Central memory CD8-positive, alpha-beta T cell (primary cell): ENCODE measurements around the gene CLCN6.

Experiments used
- ATAC-seq: fragments of 150-1000 bp; cut with Tn5 transposase; replicated peaks from 2 replicates; pipeline ENCODE4 v1.10.0; 2022; ENCODE audit warnings: mild to moderate bottlenecking, moderate FRiP score, moderate number of reproducible peaks; ENCODE audit not compliant: poor library complexity, severe bottlenecking; ENCODE audit errors: extremely low read depth
- DNase-seq, 2 donors: peaks; one replicate each; pipeline ENCODE4 v3.0.0; 2021; ENCODE audit warnings: low spot score in 2 of 2
- H3K27ac Mint-ChIP-seq: one replicate; pipeline ENCODE4 v1.8.0; 2022; ENCODE audit warnings: low read depth, mild to moderate bottlenecking, moderate library complexity, mixed read lengths
- H3K27me3 Mint-ChIP-seq: one replicate; pipeline ENCODE4 v1.8.0; 2022; ENCODE audit warnings: mixed read lengths
- H3K36me3 Mint-ChIP-seq: one replicate; pipeline ENCODE4 v1.8.0; 2022; ENCODE audit warnings: mild to moderate bottlenecking, moderate library complexity, mixed read lengths; ENCODE audit not compliant: insufficient read depth
- H3K4me1 Mint-ChIP-seq: one replicate; pipeline ENCODE4 v1.8.0; 2022; ENCODE audit warnings: mixed read lengths
- H3K4me3 Mint-ChIP-seq: one replicate; pipeline ENCODE4 v1.8.0; 2022; ENCODE audit warnings: mild to moderate bottlenecking, moderate library complexity, mixed read lengths
- H3K9me3 Mint-ChIP-seq: one replicate; pipeline ENCODE4 v1.8.0; 2022; ENCODE audit warnings: mixed read lengths

The CLCN6 gene

DNA sequence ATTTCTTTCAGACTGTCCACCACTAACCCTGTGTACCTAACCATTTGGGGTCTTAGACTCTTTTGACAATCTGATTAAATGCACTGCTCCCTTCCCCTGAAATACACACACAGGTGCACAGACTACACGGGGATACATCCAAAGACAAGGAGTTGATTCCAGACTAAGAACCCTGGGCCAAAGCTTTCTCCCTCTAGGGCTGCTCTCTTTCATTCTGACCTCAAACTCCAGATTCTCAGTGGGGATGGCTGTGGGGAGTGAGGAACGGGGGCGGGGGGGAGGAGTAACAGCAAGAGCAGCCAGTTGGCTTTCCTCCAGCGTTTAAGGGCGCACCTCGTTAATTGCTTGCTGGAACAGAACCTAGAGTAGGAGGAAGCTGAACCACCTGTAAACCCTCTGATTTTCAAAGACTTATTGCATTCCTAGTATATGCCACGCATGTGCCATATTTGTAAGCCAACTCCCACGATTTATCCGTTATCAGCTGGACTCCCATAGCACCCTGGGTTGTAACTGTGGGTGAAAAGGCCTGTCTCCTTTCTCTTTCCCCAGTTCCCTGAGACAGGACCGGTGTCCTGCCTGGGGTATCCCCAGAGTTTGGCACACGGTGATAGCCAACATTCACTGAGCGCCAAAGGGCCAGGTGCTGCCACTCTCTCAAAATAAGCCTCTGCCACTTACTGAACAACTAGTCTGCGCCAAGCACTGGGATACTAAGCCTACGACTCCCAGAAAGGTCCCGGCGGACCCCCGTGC is 1.1 kb upstream of the CLCN6 start:
- Mint-ChIP-seq H3K4me1 (peaks cover 73% of the 10 kb centered on the region), H3K27me3 (no peaks in the 10 kb centered on the region), H3K4me3 (peak overlapping the region; percentile 100), H3K9me3 (no peaks in the 10 kb centered on the region), H3K27ac (peak overlapping the region; percentile 99), H3K36me3 (peaks cover 27% of the 10 kb centered on the region)
- DNase-seq: no peak
- no peak for ATAC-seq

DNA sequence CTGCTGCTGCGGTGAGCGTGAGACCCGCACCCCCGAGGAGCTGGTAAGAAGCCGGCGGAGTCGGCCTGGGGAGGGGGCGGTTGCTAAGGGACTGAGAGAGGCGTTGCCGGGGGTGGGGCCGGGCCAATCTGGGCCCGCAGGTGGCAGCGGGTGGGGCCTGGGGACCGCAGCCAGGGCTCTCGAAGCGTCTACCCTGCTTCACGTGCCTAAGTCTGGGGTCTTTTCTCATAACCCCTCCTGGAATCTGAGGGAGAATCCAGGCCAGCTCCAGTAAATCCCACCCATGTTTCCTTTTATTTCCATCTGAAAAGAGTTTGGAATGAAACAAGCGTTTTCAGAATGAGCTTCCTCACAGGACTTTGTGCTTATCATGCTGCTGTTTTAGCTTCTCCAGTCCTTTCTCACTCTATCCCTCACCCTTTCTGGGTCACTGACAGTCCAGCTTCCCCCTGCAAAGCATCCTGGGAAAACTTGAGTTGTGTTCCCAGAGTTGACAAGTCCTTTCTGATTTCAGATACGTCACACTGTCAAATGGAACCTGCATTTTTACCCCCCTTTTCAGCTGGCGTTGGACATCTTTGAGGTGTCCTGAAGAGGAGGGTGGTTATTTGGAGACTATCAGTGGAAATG is 431 bp downstream of the CLCN6 start:
- Mint-ChIP-seq H3K9me3 (no peaks in the 10 kb centered on the region), H3K27ac (peak overlapping the region; percentile 99), H3K27me3 (no peaks in the 10 kb centered on the region), H3K4me1 (peaks cover 67% of the 10 kb centered on the region), H3K4me3 (peak overlapping the region; percentile 100), H3K36me3 (peaks cover 18% of the 10 kb centered on the region)
- ATAC-seq (peak; percentile 68), DNase-seq (no peak)

DNA sequence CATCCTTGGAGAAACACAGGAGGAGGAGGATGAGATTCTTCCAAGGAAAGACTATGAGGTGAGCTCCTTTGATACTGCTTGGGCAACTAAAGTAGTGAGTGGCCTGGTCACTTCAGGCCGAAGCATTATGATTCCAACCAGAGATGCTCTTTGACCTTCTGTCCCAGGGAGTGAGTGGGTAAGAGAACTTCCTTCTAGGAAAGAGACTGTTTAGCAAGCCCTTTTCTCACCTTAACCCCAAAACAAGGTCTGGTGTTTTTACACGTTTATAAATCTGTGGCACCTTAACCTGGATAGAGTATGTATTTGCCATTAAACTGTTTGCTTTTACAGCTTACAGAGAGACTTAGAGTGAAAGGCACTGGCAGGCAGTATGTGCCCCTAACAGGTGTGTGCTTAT is 1.1 kb downstream of the CLCN6 start:
- H3K36me3 Mint-ChIP-seq: peaks cover 24% of the 10 kb centered on the region

DNA sequence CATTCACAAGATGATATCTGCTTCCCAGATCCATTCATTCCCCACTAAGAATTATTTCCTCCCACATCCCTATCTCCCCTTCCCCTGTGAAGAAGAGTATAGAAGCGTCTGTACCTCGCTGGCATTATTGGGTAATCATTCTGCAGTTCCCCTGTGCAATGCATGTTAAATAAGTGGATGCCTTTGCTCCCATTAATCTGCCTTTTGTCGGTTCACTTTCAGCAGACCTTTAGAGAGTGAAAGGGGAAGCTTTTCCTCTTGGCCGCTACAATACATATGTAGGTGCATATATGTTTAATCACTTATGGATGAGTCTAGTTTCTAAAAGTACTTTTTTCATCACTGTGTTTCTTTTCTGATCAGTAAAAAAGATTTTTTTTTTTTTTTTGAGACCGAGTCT is 7.0 kb downstream of the CLCN6 start:
- peaks cover 27% of the 10 kb centered on the region for H3K36me3 Mint-ChIP-seq
- peaks cover 7% of the 10 kb centered on the region for H3K4me1 Mint-ChIP-seq
- H3K4me3 Mint-ChIP-seq: no peak overlapping the region
- ATAC-seq: no peak
- H3K27ac Mint-ChIP-seq: no peak overlapping the region
- no peak for DNase-seq
- no peaks in the 10 kb centered on the region for H3K27me3 Mint-ChIP-seq
- H3K9me3 Mint-ChIP-seq: no peaks in the 10 kb centered on the region

More for the DNA sequence above, 1.1 kb downstream of the CLCN6 start:
- H3K27me3 Mint-ChIP-seq: no peaks in the 10 kb centered on the region
- no peak for DNase-seq
- no peaks in the 10 kb centered on the region for H3K9me3 Mint-ChIP-seq
- peak overlapping the region; percentile 100 for H3K4me3 Mint-ChIP-seq
- H3K4me1 Mint-ChIP-seq: peaks cover 61% of the 10 kb centered on the region
- ATAC-seq: no peak
- H3K27ac Mint-ChIP-seq: peak overlapping the region; percentile 99

DNA sequence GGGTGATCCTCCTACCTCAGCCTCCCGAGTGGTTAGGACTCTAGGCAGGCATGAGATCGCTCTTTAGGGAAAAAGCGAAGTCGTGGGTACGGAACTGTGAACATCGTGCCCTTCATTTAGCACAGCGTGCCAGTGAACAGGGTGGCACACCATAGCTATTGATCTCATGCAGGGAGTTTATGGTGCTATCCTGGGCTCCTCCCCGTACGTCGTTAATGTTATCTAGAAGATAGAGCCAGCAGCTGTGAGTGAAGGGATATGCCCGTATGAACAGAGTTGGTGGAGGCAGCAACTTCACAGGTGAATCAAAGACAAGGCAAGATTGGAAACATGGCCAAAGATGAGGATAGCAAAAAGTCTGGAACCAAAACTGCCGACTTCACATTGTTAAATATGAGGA is 11.2 kb downstream of the CLCN6 start:
- no peaks in the 10 kb centered on the region for H3K27me3 Mint-ChIP-seq
- ATAC-seq: no peak
- H3K36me3 Mint-ChIP-seq: peaks cover 33% of the 10 kb centered on the region
- H3K4me1 Mint-ChIP-seq: no peaks in the 10 kb centered on the region
- H3K9me3 Mint-ChIP-seq: no peaks in the 10 kb centered on the region
- H3K27ac Mint-ChIP-seq: no peak overlapping the region
- DNase-seq: no peak
- H3K4me3 Mint-ChIP-seq: no peak overlapping the region

DNA sequence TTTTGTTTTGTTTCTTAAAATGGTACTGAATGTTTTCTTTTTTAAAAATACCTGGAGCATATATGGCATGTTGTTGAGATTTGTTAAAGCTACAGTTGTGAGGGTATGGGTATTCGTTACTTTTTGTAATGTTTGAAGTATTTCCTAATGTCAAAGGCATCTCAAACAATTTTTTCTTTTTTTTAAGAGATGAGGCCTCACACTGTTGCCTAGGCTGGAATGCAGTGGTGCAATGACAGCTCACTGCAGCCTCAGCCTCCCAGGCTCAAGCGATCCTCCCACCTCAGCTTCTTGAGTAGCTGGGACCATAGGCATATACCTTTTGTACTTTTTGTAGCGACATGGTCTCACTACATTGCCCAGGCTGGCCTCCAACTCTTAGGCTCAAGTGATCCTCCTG is 16.1 kb downstream of the CLCN6 start:
- Mint-ChIP-seq H3K4me1 (no peaks in the 10 kb centered on the region), H3K36me3 (peaks cover 30% of the 10 kb centered on the region), H3K27ac (no peak overlapping the region)

DNA sequence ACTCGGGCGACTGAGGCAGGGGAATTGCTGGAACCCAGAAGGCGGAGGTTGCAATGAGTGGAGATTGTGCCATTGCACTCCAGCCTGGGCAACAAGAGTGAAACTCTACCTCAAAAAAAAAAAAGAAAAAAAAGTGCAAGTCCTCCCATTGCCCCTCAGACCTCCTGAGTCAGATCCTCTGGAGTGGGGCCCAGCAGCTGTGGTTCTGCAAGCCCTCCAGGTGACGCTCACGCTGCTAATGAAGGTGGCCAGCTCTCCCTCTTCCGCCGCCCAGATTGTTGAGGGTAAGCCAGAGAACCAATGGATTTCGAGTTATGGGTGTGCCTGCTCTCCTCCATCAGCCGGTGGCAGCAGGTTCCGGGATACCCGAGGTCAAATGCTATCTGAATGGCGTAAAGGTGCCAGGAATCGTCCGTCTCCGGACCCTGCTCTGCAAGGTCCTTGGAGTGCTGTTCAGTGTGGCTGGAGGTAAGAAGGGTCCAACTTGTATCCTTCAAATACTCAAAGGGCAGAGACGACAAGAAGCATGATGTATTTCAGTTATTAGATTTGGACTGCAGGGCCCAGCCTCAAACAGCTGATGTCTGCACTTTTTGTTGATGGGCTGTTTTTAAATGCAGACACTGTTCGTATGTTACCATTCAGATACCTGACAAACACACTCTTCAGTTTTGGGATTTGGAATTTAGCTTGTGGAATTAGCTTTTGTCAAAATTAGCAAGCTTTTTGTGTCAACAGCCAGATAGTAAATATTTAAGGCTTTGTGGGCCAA is 17.6 kb downstream of the CLCN6 start:
- H3K4me1 Mint-ChIP-seq: no peaks in the 10 kb centered on the region
- no peak for DNase-seq
- ATAC-seq: no peak
- H3K27ac Mint-ChIP-seq: no peak overlapping the region
- H3K9me3 Mint-ChIP-seq: no peaks in the 10 kb centered on the region
- H3K4me3 Mint-ChIP-seq: no peak overlapping the region
- peaks cover 28% of the 10 kb centered on the region for H3K36me3 Mint-ChIP-seq
- H3K27me3 Mint-ChIP-seq: no peaks in the 10 kb centered on the region

More for the DNA sequence above, 16.1 kb downstream of the CLCN6 start:
- no peaks in the 10 kb centered on the region for H3K9me3 Mint-ChIP-seq
- H3K27me3 Mint-ChIP-seq: no peaks in the 10 kb centered on the region
- ATAC-seq (no peak), DNase-seq (no peak)
- no peak overlapping the region for H3K4me3 Mint-ChIP-seq

DNA sequence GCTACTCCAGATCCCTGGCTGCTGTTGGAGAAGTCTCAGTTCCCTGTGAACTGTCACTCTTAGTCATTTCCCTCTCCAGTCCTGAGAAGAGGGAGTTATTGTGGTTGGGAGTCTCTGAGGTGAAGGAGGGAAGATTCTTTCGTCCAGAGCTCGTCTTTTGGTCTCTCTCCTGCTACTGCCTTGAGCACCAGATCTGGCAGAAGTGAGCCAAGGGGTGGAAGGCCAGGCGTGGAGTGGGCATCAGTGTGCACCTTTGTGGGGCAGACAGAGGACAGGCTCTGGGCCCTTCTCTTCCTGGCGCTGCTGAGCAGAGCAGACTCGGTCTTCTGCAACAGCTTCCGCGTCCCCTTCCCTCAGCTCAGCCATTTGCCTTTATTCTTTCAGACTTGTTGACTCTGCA is 19.1 kb downstream of the CLCN6 start:
- Mint-ChIP-seq H3K9me3 (no peaks in the 10 kb centered on the region), H3K4me3 (no peak overlapping the region), H3K27me3 (no peaks in the 10 kb centered on the region), H3K36me3 (peaks cover 25% of the 10 kb centered on the region), H3K27ac (no peak overlapping the region), H3K4me1 (no peaks in the 10 kb centered on the region)
- DNase-seq: no peak
- ATAC-seq: no peak

DNA sequence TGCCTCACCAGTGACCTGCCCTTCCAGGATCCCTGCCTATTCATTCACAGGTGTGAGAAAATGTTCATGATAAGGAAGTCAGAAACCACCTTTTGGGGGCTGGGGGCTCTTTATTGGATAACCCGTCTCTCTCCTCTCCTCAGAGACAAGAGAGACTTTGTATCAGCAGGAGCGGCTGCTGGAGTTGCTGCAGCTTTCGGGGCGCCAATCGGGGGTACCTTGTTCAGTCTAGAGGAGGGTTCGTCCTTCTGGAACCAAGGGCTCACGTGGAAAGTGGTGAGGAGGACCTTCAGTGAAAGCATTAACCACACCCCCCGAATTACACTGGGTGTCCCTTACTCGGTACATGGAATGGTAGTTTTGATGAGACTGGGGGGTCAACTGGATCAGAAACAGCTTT is 21.0 kb downstream of the CLCN6 start:
- Mint-ChIP-seq H3K4me1 (no peaks in the 10 kb centered on the region), H3K4me3 (no peak overlapping the region), H3K36me3 (peaks cover 22% of the 10 kb centered on the region), H3K27me3 (no peaks in the 10 kb centered on the region), H3K9me3 (no peaks in the 10 kb centered on the region), H3K27ac (no peak overlapping the region)
- ATAC-seq: no peak
- no peak for DNase-seq

DNA sequence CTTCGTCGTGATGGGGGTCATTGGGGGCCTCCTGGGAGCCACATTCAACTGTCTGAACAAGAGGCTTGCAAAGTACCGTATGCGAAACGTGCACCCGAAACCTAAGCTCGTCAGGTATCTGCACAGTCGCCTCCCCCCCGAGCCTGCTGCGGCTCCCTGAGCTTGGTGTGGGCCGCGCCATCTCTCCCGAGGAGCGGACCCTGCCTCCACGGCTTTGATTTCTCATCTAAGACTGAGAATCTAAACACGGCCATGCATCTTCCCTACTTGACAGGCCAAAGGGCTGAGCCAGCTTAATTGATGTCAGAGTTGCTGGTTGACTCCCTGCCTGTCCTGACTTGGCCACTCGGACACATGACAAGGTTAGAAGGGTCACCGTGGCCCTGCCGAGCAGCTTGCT is 22.5 kb downstream of the CLCN6 start:
- peak overlapping the region; percentile 38 for H3K27ac Mint-ChIP-seq
- peaks cover 25% of the 10 kb centered on the region for H3K36me3 Mint-ChIP-seq

DNA sequence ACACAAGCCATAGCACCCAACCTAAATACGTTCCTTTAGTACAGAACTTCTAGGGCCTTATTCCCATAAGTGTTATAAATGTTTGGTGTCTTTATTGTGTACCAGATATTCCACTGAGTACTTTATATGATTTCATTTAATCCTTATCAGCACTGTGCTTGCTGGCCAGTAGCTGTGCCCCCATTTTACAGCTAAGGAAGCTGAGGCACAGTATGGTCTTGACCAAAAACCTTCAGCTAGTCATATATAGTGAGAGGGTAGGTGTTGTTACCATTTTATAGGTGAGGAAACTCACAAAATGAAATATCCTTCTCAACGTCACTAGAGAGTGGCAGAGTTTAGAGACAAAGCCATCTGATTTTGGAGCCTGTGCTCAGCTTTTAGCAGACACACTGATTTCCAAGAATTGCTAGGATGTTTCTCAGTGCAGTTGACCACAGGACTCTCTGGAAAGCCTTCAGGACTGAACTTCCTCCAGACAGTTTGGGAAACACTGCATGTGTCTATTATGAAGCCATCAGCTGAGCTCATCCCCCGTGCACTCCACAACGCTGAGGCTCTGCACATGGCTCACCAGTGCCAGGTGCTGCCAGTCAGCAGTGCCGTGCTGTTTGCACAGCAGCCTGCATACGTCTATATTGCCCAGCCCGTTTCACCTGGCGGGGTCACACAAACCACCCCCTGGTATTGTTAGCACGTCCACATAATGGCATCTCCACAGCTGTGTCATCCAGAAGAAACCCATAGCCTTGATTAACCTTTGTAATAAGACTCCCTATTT is 26.1 kb downstream of the CLCN6 start:
- no peak overlapping the region for H3K4me3 Mint-ChIP-seq
- DNase-seq (no peak), ATAC-seq (no peak)
- H3K9me3 Mint-ChIP-seq: no peaks in the 10 kb centered on the region
- no peaks in the 10 kb centered on the region for H3K4me1 Mint-ChIP-seq
- H3K36me3 Mint-ChIP-seq: peaks cover 26% of the 10 kb centered on the region
- no peak overlapping the region for H3K27ac Mint-ChIP-seq
- no peaks in the 10 kb centered on the region for H3K27me3 Mint-ChIP-seq

More for the DNA sequence above, 22.5 kb downstream of the CLCN6 start:
- Mint-ChIP-seq H3K4me3 (no peak overlapping the region), H3K27me3 (no peaks in the 10 kb centered on the region), H3K4me1 (no peaks in the 10 kb centered on the region), H3K9me3 (no peaks in the 10 kb centered on the region)
- ATAC-seq: no peak
- no peak for DNase-seq

DNA sequence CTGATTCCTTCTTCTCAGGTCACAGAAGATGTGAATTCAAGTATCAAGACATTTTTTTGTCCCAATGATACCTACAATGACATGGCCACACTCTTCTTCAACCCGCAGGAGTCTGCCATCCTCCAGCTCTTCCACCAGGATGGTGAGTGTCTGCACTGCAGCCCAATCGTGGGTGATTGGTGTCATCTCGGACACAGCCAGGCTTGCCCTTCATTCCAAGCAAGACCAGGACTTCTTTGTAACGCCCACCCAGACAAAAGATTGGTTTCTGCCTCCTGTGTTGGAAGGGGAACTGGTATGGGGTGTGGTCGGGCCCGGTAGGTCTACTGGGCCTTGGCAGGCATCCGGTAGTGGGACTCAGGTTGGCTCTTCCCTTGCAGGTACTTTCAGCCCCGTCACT is 27.5 kb downstream of the CLCN6 start:
- Mint-ChIP-seq H3K36me3 (peaks cover 22% of the 10 kb centered on the region), H3K4me1 (peaks cover 1% of the 10 kb centered on the region)

More for the DNA sequence above, 27.5 kb downstream of the CLCN6 start:
- ATAC-seq: no peak
- no peak for DNase-seq
- no peaks in the 10 kb centered on the region for H3K27me3 Mint-ChIP-seq
- H3K4me3 Mint-ChIP-seq: no peak overlapping the region
- no peaks in the 10 kb centered on the region for H3K9me3 Mint-ChIP-seq
- no peak overlapping the region for H3K27ac Mint-ChIP-seq
